Stimulated activated CD8-positive, alpha-beta memory T cell treated with anti-CD3 and anti-CD28 coated beads, Interleukin-12 subunit alpha, Interleukin-12 subunit beta, amount 100 ng/mL, for 24 hours (primary cell): Measurements from ENCODE around the gene TESMIN.

Experiments
- DNase-seq: peaks from one replicate; pipeline ENCODE4 v3.0.0-alpha.2; 2020; ENCODE audit errors: extremely low read depth

Gene TESMIN

DNA sequence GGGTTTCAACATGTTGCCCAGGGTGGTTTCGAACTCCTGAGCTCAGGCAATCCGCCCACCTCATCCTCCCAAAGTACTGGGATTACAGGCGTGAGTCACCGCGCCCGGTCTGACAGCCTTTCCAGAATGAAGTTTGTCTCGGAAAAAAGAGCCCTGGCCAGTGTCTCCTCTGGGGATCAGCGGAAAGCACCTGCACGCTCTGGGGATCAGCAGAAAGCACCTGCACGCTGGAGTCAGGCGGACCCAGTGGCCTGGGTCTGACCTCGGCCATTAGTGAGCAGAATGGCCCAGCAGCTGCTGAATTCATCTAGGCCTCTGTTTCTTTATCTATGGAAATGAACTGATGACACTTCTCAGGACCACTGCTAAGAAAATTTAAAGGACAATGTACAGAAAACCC lies 10.5 kb upstream of the TESMIN start:
- DNase-seq, result no peak

- no peak for DNase-seq
Observed at GRCh38 chr11:68759991-68760390, 8.7 kb upstream of the TESMIN start.

DNA sequence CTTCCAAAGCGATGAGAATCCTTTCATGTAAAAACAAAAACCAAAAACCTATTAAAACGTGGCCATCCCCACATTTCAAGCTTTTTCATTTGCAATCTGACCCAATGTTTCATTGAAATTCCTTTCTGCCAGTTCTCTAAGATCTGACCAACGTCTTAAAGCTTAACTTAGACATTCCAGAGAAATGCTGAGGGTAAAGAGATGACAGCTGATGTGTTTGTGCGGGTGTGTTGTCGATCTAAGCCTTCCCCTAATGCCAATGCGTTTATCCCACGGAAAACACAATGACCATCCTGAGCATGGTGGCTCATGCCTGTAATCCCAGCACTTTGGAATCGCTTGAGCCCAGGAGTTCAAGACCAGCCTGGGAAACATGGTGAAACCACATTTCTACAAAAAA lies 6.4 kb upstream of the TESMIN start:
- DNase-seq, result no peak

DNA sequence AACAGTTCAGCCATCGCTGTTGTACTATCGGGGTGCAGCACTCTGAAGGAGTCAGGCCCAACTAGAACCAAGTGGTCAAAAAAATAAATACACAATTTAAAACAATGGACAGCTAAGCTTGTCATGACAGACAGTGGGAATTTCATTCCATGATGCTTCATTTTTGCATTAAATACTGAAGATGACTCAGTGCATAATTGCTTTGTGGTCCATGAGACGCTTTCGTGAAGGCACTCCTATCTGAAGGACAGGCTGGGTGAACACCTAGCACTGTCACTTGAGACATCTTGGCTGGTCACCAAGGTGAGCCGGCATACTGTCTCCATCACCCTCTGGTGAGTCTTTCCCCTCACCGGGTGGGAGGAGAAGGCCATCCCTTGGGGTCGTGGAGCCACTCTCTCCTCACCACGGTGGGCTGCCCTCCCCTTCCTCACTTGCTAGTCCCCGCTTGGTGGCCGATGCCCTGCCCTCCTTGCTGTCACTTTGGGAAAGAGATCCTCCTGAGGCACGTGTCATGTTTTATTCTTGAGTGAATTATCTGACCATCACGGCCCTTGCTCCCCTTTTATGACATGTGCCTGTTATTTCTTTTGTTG lies 4.9 kb upstream of the TESMIN start:
- DNase-seq, result no peak

- DNase-seq, result no peak
Observed at GRCh38 chr11:68753300-68753699, 2.0 kb upstream of the TESMIN start.

DNA sequence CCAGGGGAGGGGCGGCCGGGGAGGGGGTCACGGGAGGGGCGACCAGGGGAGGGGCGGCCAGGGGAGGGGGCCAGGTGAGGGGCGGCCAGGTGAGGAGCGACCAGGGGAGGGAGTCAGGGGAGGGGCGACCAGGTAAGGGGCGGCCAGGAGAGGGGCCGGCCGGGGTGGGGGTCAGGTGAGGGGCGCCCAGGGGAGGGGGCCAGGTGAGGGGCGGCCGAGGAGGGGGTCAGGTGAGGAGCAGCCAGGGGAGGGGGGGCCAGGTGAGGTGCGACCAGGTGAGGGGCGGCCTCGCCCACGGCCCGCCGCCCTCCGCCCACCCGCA lies 355 bp downstream of the TESMIN start:
- DNase-seq, result no peak

GRCh38 chr11:68750195-68751003 lies 921 bp downstream of the TESMIN start:
- no peak for DNase-seq

GRCh38 chr11:68749229-68750123 lies 1.8 kb downstream of the TESMIN start:
- no peak for DNase-seq

DNA sequence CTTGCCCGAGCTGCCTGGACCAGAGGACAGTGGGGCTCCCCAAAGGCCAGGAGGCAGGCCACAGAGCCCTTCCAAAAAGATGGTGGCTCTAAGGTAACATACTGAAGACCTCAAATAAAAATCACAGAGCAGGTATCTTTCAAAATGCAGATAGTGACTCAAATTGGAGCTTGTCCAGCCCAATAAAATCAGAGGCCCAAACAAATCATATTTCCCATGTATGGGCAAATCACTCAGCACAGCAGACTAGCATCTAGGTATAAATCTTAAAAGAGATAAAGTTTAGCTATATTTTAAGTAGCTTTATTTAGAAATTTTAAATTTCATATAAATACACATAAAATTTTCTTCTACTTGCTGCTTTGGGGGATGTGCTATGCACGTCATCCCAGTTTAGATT lies 3.3 kb downstream of the TESMIN start:
- DNase-seq, result no peak

DNA sequence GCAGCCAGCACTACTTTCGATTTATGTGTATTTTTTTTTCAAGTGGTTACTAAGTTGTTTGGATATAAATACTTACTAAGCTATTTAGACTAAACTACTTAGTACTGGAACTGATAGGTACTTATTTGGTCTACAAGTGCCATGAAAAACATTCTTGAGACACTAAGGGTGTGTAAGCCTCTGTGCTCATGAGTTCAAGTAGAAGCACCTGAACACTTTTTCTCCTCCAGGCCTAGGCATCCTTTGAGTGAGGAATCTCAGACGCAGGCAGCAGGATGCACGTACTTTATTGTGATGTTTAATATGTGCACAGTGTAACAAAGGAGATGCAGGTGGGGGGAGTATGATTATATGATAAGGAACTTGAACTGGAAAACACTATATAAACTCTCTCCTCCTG lies 7.8 kb downstream of the TESMIN start:
- no peak for DNase-seq

DNA sequence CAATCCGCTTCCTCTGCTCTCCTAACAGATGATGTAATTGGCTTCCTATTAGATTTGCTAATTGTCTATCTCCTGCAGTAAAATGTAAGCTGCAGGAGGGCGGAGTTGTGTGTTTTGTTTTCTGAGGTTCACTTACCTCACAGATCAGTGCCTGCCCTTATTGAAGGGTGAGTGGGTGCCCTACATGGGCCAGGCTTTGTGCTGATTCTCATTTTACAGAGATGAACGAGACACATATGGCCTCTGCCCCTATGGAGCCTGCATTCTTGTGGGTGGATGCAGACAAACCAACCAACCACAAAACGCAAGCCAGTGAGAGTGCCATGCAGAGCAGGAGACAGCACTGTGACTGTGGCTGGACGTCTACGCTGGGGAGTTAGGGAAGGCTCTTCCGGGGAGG lies 9.9 kb downstream of the TESMIN start:
- no peak for DNase-seq

- DNase-seq, result no peak
Observed at GRCh38 chr11:68735646-68736045, 15.7 kb downstream of the TESMIN start.

DNA sequence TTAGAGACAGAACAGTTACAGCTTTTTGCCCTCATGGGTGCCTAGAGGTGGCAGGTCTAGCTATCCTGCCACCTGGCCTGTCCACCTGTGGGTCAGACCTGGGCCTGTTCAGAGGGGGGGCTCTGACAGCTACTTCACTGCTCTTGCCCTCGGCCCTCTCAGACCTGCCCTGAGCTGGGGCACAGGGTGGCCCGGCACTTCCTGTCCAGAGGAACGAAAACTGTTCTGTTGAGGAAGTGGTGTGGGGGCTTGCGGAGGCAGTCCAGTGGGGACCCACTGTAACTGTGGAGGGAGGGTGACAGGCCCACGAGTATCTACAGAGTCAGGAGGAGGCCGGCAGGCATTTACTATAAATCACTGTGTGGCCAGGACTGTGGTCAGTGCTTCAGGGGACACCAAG lies 16.2 kb downstream of the TESMIN start:
- no peak for DNase-seq

DNA sequence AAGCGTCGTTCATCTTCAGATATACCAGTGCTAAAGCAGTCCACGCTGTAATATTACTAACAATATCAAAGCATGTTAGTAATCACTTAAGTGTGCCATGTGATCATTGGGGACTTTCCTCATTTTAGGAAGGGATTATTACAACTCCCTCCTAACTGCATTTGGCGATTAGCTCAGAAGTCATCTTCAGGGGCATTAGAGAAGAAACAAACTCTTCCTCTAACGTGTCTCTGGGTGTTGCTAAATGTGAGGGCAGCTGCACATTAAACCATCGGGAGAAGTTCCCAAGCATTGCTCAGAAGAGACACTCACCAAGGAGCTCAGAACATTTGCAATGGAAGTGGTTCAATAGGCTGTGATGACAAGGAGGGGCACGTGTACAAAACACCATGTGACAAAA lies 17.2 kb downstream of the TESMIN start:
- no peak for DNase-seq

GRCh38 chr11:68727783-68728182 lies 23.5 kb downstream of the TESMIN start:
- no peak for DNase-seq

DNA sequence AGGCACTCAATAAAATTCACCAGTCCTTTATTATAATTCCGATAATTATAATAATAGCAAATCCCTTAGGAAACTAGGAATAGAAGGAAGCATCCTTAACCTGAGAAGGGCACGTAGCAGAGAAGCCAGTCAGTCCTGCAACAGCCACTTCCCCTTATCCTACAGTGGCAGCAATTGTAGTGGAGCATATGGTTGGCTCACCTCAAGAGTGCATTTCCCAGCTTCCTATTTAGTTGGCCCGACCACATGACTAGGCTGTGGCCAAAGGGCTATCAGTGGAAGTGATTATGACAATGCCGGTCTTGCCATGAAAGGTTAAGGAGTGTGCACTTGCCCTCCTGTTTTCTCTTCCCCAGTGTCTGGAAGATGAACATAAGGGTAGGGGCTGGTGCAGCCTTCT lies 27.0 kb downstream of the TESMIN start:
- DNase-seq, result no peak

- DNase-seq, result no peak
Observed at GRCh38 chr11:68722143-68722542, 29.2 kb downstream of the TESMIN start.

DNA sequence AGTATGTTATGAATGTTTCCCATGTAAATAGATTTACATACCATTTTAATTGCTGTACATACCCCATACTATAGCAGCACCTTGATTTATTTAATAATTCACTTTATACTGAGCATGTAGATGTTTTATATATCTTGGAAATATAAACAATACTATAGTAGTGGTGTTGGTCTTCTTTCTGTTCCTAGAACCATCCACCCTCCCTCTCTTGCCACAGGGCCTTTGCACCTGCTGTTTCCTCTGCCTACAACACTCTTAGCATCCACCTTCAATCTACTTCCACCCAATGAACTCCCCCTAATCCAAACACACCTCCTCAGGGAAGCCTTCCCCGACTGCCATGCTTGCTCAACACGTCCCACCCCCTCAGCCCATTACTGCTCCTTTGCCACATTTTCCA lies 30.2 kb downstream of the TESMIN start:
- no peak for DNase-seq

GRCh38 chr11:68715456-68716122 lies 35.7 kb downstream of the TESMIN start:
- DNase-seq, result no peak

GRCh38 chr11:68714060-68714856 lies 37.1 kb downstream of the TESMIN start:
- DNase-seq, result no peak

DNA sequence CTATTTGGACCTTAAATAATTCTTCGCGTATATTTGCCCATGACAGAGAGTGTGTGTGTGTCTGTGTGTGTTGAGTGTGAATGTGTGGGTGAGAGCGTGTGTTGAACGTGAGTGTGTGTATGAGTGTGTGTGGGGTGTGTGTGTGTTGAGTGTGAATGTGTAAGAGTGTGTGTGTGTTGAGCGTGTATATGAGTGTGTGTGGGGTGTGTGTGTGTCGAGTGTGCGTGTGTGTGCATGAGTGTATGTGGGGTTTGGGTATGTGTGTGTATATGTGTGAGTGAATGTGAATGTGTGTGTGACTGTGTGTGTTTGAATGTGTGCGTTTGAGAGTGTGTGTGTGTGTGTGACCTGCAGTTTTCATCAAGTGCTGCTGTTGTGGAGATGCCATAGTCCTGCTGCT lies 40.2 kb downstream of the TESMIN start:
- no peak for DNase-seq
